IMR-90 (cell line): ENCODE results near the gene UPK3A.

Source experiments
- CHD1 ChIP-seq: IDR thresholded peaks from 2 replicates; pipeline ENCODE4 v1.6.1; 2012; ENCODE audit warnings: low read depth, low read length, improper control_type of control experiment
- FOS ChIP-seq: fragments of 150-350 bp; IDR thresholded peaks from 2 replicates; pipeline ENCODE4 v1.6.1; 2016; ENCODE audit warnings: low read depth, low read length
- MAFK ChIP-seq: IDR thresholded peaks from 2 replicates; pipeline ENCODE4 v1.6.1; 2012; ENCODE audit warnings: low read depth, low read length, improper control_type of control experiment
- MAZ ChIP-seq: IDR thresholded peaks from 2 replicates; pipeline ENCODE4 v1.6.1; 2012; ENCODE audit warnings: low read depth, mild to moderate bottlenecking, low read length, improper control_type of control experiment, moderate library complexity, borderline replicate concordance
- MXI1 ChIP-seq: IDR thresholded peaks from 2 replicates; pipeline ENCODE4 v1.6.1; 2012; ENCODE audit warnings: low read depth, mild to moderate bottlenecking, low read length, moderate library complexity, borderline replicate concordance
- NFE2L2 ChIP-seq: fragments of 150-350 bp; IDR thresholded peaks from 2 replicates; pipeline ENCODE4 v1.6.1; 2016; ENCODE audit warnings: low read depth, mild to moderate bottlenecking, low read length
- POLR2A ChIP-seq: IDR thresholded peaks from 2 replicates; pipeline ENCODE4 v1.6.1; 2012; ENCODE audit warnings: mild to moderate bottlenecking, low read depth, low read length
- RAD21 ChIP-seq: IDR thresholded peaks from 2 replicates; pipeline ENCODE4 v1.6.1; 2012; ENCODE audit warnings: low read length, improper control_type of control experiment
- SMC3 ChIP-seq: fragments of 150-350 bp; IDR thresholded peaks from 2 replicates; pipeline ENCODE4 v1.6.1; 2016; ENCODE audit warnings: low read depth, mild to moderate bottlenecking, antibody characterized with exemption, low read length, moderate library complexity
- TF ChIP-seq, protein P1 (sequence below): conservative IDR thresholded peaks from 2 replicates; pipeline ENCODE4 v1.5.1; 2012; ENCODE audit warnings: mild to moderate bottlenecking, low read depth, low read length, improper control_type of control experiment

GRCh38 chr22:45330548-45330947 lies 45.8 kb downstream of the UPK3A start:
- TF ChIP-seq, protein P1, sequence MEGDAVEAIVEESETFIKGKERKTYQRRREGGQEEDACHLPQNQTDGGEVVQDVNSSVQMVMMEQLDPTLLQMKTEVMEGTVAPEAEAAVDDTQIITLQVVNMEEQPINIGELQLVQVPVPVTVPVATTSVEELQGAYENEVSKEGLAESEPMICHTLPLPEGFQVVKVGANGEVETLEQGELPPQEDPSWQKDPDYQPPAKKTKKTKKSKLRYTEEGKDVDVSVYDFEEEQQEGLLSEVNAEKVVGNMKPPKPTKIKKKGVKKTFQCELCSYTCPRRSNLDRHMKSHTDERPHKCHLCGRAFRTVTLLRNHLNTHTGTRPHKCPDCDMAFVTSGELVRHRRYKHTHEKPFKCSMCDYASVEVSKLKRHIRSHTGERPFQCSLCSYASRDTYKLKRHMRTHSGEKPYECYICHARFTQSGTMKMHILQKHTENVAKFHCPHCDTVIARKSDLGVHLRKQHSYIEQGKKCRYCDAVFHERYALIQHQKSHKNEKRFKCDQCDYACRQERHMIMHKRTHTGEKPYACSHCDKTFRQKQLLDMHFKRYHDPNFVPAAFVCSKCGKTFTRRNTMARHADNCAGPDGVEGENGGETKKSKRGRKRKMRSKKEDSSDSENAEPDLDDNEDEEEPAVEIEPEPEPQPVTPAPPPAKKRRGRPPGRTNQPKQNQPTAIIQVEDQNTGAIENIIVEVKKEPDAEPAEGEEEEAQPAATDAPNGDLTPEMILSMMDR, result no peak
- TF ChIP-seq MAZ (no peak), MAFK (no peak), CHD1 (no peak), POLR2A (no peak), RAD21 (no peak), NFE2L2 (no peak), SMC3 (no peak), MXI1 (no peak), FOS (no peak)
